T-helper 17 cell (primary cell): Measurements from ENCODE around the gene PRPSAP2. TPM values are rescaled to one million over a fixed set of nuclear protein-coding genes. Genes with fewer than 3 reads are reported as not detected.
A peak's percentile ranks its signal among the peaks of the same experiment; 100 is the strongest.

Source experiments
- ATAC-seq: fragments of 150-1000 bp; cut with Tn5 transposase; 2 replicates; pipeline ENCODE4 v1.10.0; 2021; ENCODE audit warnings: mild to moderate bottlenecking, moderate library complexity
- DNase-seq, 3 donors: peaks; one replicate each; pipeline versions ENCODE4 v3.0.0 to v3.0.0-alpha.2; 2020 to 2021
- H3K9me3 ChIP-seq: one replicate; pipeline ENCODE4 v1.7.0; 2013; ENCODE audit warnings: low read length, mild to moderate bottlenecking; ENCODE audit not compliant: control insufficient read depth, poor library complexity, severe bottlenecking
- H3K27ac Mint-ChIP-seq: one replicate; pipeline ENCODE4 v1.8.0; 2022; ENCODE audit warnings: mild to moderate bottlenecking, moderate library complexity, mixed read lengths
- H3K27me3 Mint-ChIP-seq: one replicate; pipeline ENCODE4 v1.8.0; 2022; ENCODE audit warnings: mixed read lengths
- H3K36me3 Mint-ChIP-seq: one replicate; pipeline ENCODE4 v1.8.0; 2022; ENCODE audit warnings: low read depth, mixed read lengths
- H3K4me1 Mint-ChIP-seq: one replicate; pipeline ENCODE4 v1.8.0; 2022; ENCODE audit warnings: mild to moderate bottlenecking, mixed read lengths
- H3K4me3 Mint-ChIP-seq: one replicate; pipeline ENCODE4 v1.8.0; 2022; ENCODE audit warnings: mild to moderate bottlenecking, moderate library complexity, mixed read lengths
- total RNA-seq, 4 donors: library from RNA in 2 of 4; stranded (reverse) in 2 of 4; gene quantifications; one replicate each; pipeline ENCODE4 v1.2.3 and lab custom pipeline; 2022 to 2026

Gene PRPSAP2
- total RNA-seq, 2 donors from 2014 or later, result 26.3 to 27.9 TPM

DNA sequence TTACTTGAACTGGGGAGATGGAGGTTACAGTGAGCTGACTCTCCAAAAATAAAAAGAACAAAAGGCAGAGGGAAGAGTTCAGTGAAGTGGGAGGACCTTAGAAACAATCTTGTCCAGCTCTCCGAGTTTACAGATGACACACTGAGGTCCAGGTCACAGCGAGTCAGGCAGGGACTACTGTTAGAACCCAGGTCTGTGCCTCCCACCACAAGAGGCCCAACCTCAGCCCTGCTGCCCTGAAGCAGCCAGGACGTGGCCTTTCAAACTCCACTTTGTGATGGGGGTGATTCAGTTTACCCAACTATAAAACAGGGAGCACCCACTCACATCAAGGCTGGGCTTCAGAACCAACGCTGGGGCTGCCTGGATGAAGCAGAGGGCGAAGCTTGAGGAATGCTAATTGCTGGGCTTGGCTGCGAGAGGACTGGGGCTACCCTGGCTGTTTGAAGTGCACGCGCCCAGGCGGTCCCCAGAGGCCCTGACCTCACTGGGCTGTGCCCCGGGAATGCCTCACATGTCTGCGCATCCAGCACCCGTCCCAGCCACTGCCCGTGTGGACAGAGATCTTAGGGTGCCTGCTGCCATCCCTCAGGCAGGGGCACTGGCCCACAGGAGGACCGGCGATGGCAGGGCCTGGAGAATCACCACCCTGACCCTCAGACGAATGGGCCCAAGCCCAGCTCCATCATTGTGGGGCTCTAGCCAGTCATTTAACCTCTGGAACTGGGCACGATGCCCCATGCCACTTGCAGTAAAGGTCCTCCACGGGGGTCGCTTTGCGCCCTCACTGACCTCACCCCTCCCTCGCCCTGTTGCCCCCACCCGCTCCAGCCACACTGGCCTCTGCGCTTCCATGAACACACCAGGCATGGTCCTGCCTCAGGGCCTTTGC lies 105.4 kb downstream of the PRPSAP2 start:
- no peaks in the 10 kb centered on the region for H3K9me3 ChIP-seq
- peaks cover 19% of the 10 kb centered on the region for H3K4me1 Mint-ChIP-seq
- no peak for ATAC-seq
- H3K36me3 Mint-ChIP-seq, result no peaks in the 10 kb centered on the region
- H3K27me3 Mint-ChIP-seq, result no peaks in the 10 kb centered on the region
- no peak for DNase-seq
- no peak overlapping the region for H3K27ac Mint-ChIP-seq
- no peak overlapping the region for H3K4me3 Mint-ChIP-seq

DNA sequence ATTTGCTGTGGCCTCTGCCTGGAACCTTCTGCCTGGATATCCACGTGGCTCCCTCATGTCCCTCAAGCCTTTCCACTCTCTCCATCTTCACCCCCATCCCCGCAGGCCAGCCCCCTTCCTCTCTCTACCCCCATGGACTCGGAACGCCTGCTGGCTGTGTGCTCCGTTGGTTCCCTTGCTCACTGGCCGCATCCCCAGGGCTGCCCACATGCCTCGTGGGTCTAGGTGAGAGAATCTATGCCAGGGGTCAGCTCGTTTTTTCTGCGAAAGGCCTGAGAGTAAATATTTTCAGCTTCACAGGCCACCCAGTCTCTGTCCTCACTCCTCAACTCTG lies 106.1 kb downstream of the PRPSAP2 start:
- DNase-seq (no peak), ATAC-seq (no peak)
- Mint-ChIP-seq H3K4me1 (peaks cover 18% of the 10 kb centered on the region), H3K27me3 (no peaks in the 10 kb centered on the region), H3K36me3 (no peaks in the 10 kb centered on the region), H3K4me3 (no peak overlapping the region), H3K27ac (no peak overlapping the region)
- no peaks in the 10 kb centered on the region for H3K9me3 ChIP-seq

DNA sequence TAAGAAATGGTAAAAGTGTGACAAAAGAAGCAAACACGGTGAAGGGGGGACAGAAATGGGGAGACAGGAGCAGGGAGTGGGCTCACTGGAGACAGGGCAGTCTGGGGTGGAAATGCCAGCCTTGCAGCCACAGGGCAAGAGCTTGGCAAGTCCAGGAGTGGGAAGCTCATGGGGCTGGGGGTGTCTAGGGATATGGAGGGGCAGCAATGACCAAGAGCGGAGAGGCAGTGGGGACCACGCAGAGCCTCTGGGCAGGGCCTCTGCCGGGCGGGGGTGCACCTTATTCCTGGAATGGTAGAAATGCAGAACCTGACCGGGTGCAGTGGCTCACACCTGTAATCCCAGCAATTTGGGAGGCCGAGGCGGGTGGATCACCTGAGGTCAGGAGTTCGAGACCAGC lies 106.6 kb downstream of the PRPSAP2 start:
- Mint-ChIP-seq H3K27ac (no peak overlapping the region), H3K4me3 (no peak overlapping the region), H3K4me1 (peaks cover 19% of the 10 kb centered on the region), H3K27me3 (no peaks in the 10 kb centered on the region), H3K36me3 (no peaks in the 10 kb centered on the region)
- DNase-seq (no peak), ATAC-seq (no peak)
- H3K9me3 ChIP-seq, result no peaks in the 10 kb centered on the region

DNA sequence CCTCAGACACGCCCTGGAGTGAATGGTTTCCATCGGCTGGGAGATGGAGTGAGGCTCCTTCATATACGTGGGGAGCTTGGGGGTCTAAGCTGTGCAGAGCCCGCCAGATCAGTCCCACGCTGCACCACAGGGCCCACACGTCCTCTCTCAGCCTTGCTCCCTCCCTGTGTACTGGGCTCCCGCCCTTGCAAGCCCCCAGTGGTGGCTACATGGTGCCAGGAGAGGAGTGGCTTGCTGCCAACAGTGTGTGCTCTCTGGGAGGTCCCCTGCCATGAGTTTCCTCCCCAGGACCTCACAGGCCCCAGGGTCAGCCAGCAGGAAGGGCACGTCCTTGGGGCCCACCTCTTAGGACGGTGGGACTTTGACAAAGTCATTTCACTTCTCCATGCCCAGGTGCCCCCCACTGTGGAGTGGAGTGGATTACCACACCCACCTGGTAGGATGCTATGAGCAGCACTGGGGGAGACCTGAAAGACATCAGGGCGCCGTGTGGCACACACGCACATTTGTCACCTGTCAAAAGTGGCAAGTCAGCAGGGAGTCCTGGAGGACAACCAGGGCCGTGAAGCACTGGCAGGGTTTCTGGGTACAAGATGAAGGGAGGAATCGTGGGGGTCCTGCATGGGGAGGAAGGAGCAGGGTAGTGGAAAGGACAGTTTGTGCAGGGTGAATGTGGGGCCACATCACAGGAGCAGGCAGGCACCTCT lies 107.8 kb downstream of the PRPSAP2 start:
- ATAC-seq (no peak), DNase-seq (no peak)
- Mint-ChIP-seq H3K4me1 (peaks cover 23% of the 10 kb centered on the region), H3K27me3 (no peaks in the 10 kb centered on the region), H3K36me3 (no peaks in the 10 kb centered on the region), H3K27ac (no peak overlapping the region), H3K4me3 (no peak overlapping the region)
- H3K9me3 ChIP-seq, result no peaks in the 10 kb centered on the region

DNA sequence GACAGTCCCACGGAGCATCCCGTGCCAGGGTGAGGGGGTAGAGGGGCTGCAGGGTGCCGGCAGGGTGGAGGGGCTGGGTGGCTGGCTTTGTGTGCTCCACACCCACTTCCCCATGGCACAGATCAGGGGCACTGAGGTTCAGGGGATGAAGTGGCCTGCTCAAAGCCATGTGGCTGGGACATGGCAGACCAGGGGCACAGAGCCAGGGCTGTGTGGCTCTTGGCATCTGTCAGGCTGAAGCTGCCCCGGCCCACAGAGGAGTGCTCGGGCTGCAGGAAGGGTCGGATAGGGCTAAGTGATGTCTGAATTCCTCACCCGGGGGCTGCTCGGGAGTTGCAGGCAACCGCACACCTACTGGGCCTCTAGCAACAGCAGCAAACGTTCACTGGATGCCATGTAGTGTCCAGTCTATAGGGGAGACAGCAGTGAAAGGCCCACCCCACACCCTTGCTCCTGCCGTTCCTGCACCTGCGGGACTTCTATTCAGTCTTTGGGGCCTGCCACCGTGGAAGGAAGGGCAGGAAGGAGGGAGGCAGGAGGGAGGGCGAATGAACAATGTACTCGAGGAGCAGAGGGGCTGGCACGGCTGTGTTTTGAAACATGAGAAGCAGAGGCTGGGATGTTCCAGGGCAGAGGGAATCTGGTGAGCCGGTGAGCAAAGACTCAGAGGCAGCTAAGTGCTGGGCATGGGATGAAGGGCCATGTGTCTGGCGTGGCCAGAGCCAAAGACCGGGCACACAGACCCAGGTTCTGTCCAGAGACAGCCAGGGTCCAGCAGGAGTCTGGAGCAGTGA lies 109.1 kb downstream of the PRPSAP2 start:
- no peaks in the 10 kb centered on the region for H3K27me3 Mint-ChIP-seq
- no peak overlapping the region for H3K27ac Mint-ChIP-seq
- DNase-seq, result peak in 1 of 3 donors; percentile 9
- no peaks in the 10 kb centered on the region for H3K9me3 ChIP-seq
- H3K4me1 Mint-ChIP-seq, result peaks cover 13% of the 10 kb centered on the region
- ATAC-seq, result no peak
- H3K4me3 Mint-ChIP-seq, result no peak overlapping the region
- H3K36me3 Mint-ChIP-seq, result no peaks in the 10 kb centered on the region

DNA sequence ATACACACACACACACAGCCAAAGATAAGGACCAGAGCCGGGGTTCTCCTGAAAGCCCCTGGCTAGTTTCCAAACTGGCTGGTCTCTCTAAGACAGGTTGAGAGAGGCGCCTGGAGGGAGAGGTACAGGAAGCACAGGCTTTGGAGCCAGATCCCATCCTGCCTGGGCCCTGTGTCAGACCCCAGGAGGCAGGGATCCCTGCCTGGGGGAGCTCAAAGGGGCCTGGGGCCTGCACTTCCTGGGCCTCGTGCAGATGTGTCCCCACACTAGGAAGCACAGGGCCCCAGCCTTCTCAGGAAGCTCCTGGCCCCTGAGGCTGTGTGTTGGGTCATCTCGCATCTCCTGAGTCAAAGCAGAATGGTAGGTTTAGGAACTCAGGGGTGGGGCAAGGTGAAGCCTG lies 110.0 kb downstream of the PRPSAP2 start:
- no peaks in the 10 kb centered on the region for H3K9me3 ChIP-seq
- no peaks in the 10 kb centered on the region for H3K27me3 Mint-ChIP-seq
- peak in 1 of 3 donors; percentile 9 for DNase-seq
- no peak overlapping the region for H3K4me3 Mint-ChIP-seq
- no peak overlapping the region for H3K27ac Mint-ChIP-seq
- H3K36me3 Mint-ChIP-seq, result no peaks in the 10 kb centered on the region
- no peak for ATAC-seq
- H3K4me1 Mint-ChIP-seq, result peaks cover 9% of the 10 kb centered on the region

DNA sequence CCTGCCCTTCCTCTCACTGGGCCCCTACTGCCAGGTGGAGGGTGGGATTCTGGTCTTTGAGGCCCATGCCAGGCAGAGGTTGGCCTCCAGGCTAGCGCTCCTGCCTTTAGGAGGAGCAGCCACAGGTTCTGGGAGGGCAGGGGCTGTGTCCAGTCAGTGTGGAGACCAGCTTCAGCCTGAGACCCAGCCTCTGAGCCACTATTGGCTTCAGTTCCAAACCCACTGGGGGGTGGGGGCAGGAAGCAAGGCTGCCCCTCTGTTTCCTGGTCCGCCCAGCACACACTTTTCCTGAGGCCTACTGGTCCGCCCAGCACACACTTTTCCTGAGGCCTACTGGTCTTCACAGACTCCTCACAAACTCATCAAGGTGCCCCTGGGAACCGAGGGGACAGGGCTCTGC lies 110.4 kb downstream of the PRPSAP2 start:
- H3K9me3 ChIP-seq, result no peaks in the 10 kb centered on the region
- Mint-ChIP-seq H3K36me3 (no peaks in the 10 kb centered on the region), H3K27me3 (no peaks in the 10 kb centered on the region), H3K27ac (no peak overlapping the region), H3K4me1 (peaks cover 9% of the 10 kb centered on the region), H3K4me3 (no peak overlapping the region)
- ATAC-seq (no peak), DNase-seq (no peak)

DNA sequence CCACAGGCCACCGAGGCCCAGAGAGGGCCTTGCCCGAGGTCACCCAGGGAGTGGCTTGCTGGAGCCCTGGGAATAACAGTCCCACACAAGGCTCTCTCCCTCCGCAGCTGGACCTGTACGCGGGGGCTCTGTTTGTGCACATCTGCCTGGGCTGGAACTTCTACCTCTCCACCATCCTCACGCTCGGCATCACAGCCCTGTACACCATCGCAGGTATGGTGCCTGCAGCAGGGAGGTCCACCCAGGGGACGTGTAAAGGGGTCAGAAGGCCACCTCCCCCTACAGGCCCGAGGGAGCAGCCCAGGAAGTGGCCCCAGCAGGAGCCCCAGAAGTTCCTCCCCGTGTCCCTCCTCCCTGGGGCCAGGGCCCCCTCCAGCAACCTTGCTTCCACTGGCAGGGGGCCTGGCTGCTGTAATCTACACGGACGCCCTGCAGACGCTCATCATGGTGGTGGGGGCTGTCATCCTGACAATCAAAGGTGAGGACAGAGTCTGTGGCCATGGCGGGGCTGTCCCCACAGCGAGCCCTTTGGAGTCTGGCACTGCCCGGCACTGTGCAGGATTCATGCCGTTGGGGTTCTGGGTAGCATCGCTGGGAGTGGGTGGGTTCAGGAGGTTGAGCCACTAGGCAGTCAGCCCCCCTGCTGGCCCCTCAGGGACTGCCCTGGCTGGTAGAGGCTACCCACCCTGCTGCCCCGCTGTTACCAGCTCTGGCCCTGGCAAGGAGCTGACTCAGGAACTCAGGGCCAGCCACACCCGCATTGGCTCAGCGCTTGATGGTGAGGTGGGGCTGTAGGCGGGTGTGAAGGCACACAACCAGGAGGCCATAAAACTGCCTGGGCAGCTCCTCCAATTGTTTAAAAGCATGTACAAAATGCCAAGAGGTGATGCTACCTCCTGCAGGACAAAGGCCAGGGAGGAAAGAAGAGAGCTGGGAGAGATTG lies 111.3 kb downstream of the PRPSAP2 start:
- H3K27me3 Mint-ChIP-seq, result no peaks in the 10 kb centered on the region
- H3K27ac Mint-ChIP-seq, result peak overlapping the region; percentile 71
- DNase-seq, result peak in 1 of 3 donors; percentile 8
- no peak overlapping the region for H3K4me3 Mint-ChIP-seq
- ATAC-seq, result peak; percentile 6
- no peaks in the 10 kb centered on the region for H3K36me3 Mint-ChIP-seq
- no peaks in the 10 kb centered on the region for H3K9me3 ChIP-seq
- peaks cover 9% of the 10 kb centered on the region for H3K4me1 Mint-ChIP-seq

DNA sequence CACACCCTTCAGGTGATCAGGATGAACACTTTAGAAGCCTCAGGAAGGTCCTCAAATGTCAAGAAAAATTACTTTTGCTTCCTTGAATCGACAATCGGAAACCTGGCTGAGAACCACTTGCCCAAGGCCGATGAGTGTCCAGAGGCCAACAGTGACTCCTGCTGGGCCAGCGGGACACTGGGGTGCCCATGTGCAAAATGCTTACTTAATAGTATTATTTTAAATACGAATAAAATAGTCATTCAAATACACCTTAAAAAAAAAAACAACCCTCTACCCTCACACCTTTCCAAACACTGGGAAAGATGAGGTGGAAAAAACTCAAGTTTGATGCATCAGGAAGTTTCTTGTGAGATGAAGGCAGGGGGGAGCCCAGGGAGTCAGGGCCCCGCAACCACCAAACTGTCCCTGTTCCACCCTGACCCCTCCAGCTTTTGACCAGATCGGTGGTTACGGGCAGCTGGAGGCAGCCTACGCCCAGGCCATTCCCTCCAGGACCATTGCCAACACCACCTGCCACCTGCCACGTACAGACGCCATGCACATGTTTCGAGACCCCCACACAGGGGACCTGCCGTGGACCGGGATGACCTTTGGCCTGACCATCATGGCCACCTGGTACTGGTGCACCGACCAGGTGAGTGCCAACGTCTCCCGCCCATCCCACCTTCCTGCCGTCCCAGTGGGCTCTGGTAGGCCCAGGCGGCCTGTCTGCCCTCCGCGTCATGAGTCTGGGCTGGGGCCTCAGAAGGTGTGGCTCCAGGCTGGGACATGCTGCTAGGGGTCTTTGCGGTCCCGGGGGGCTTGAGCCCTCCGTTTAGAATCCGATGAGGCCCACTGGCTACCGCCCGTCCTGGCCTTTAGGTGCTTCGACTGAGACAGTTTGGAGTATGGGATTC lies 112.9 kb downstream of the PRPSAP2 start:
- peaks cover 8% of the 10 kb centered on the region for H3K4me1 Mint-ChIP-seq
- H3K27ac Mint-ChIP-seq, result peak overlapping the region; percentile 71

DNA sequence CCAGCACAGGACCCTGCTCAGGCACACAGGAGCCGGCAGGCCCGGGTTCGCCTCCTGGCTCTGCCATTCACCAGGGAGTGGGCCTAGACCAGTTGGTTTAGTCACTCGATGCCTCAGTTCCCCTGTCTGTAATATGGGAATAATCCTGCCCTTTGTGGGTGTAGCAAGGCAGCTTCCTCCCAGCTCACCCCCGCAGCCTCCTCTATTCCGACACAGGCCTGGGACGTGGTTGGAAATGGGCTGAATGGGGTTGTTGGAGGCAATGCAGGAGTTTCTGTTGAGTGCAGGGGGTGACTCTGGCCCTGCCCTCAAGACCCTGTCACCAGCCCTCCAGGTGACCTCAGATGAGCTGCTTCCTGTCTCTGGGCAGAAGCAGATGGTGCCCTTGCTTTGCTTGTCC lies 113.9 kb downstream of the PRPSAP2 start:
- Mint-ChIP-seq H3K4me1 (peaks cover 7% of the 10 kb centered on the region), H3K27me3 (no peaks in the 10 kb centered on the region), H3K36me3 (no peaks in the 10 kb centered on the region), H3K4me3 (no peak overlapping the region), H3K27ac (no peak overlapping the region)
- no peak for ATAC-seq
- DNase-seq, result no peak
- H3K9me3 ChIP-seq, result no peaks in the 10 kb centered on the region

More for the DNA sequence above, 112.9 kb downstream of the PRPSAP2 start:
- H3K9me3 ChIP-seq, result no peaks in the 10 kb centered on the region
- Mint-ChIP-seq H3K27me3 (no peaks in the 10 kb centered on the region), H3K4me3 (no peak overlapping the region), H3K36me3 (no peaks in the 10 kb centered on the region)
- DNase-seq, result no peak
- ATAC-seq, result no peak

DNA sequence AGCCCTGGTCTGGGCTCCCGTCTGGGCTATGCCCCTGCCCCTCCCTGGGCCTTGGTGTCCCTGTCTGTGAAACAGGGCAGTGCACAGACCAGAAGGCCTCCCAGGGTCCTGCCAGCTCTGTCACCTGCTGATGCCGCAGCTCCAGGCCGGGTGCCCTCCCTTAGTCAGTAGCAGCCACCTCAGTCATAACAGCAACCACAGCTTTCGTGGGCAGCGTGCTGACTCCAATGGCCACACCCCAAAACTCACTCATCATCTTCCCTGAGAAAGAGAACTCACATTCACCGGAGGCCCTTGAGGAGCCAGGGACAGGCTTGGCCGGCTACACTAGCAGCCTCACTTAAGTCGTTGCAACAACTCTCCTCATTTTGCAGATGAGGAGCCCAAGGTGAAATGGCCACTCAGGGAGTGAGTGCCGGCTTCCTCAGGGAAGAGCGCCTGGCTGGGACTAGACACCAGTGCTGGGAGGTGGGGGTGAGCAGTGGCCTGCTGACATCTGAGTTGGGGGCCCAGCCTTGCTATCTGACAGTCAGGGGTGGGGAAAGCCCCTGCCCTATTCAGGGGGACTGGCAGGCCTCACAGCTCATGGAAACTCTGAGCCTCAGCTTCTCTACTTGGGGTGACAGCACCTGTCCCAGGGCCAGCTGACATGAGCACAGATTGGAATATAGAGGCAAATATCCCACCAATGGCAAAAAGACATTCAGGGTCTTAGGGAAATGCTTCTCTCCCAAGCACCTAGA lies 116.6 kb downstream of the PRPSAP2 start:
- no peaks in the 10 kb centered on the region for H3K27me3 Mint-ChIP-seq
- DNase-seq, result no peak
- H3K9me3 ChIP-seq, result no peaks in the 10 kb centered on the region
- no peak overlapping the region for H3K4me3 Mint-ChIP-seq
- ATAC-seq, result no peak
- peaks cover 5% of the 10 kb centered on the region for H3K4me1 Mint-ChIP-seq
- no peak overlapping the region for H3K27ac Mint-ChIP-seq
- H3K36me3 Mint-ChIP-seq, result no peaks in the 10 kb centered on the region
